Bronchial epithelial cell (primary cell): ENCODE measurements around the gene TTPAL. TPM values are rescaled to one million over a fixed set of nuclear protein-coding genes. Genes with fewer than 3 reads are reported as not detected.

Source experiments
- DNase-seq: peaks from one replicate; pipeline ENCODE4 v3.0.0-alpha.2; 2010; ENCODE audit warnings: low read depth
- FAIRE-seq: peaks from 2 replicates; lab custom pipeline; 2011; peaks lifted over from hg19 to GRCh38; lab: Jason Lieb, UNC
- H3K27me3 ChIP-seq: 2 replicates; pipeline ENCODE4 v1.5.1; 2011; ENCODE audit warnings: low read length; ENCODE audit not compliant: control insufficient read depth, insufficient read depth
- H3K36me3 ChIP-seq: 2 replicates; pipeline ENCODE4 v1.5.1; 2011; ENCODE audit warnings: low read length; ENCODE audit not compliant: control insufficient read depth, insufficient read depth
- H3K4me3 ChIP-seq: 2 replicates; pipeline ENCODE4 v1.5.1; 2011; ENCODE audit warnings: mild to moderate bottlenecking, low read depth, low read length, control low read depth
- total RNA-seq: library from RNA; depleted of rRNA; stranded (reverse); fragments of >200 nt; gene quantifications from 2 replicates; pipeline ENCODE4 v1.2.1, GENCODE V29; 2014
- TF ChIP-seq, protein P1 (sequence below): IDR thresholded peaks from 2 replicates; pipeline ENCODE4 v1.5.1; 2011; ENCODE audit warnings: mild to moderate bottlenecking, moderate library complexity, low read length, control low read depth, inconsistent platforms; ENCODE audit not compliant: insufficient read depth, severe bottlenecking

TTPAL gene
- total RNA-seq, 1 donor from 2014 or later, result 9.0 TPM

DNA sequence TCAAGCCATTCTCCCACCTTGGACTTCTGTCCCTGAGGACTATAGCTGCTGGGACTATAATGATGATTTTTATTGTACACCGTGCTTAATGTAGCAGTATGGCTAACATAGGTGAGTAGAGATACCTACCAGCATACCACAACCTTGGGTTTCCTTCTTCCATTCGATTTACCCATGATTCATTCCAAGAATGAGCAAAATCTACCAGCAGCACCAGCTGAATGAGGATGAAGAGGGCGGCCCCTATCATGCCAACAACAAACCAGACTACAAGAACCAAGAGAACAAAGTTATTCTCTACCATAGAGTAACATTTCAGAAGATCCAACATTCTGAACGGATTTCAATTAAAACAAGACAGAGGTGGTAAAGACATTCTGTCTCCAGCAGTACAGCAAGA is 34.1 kb downstream of the TTPAL start:
- no peak for FAIRE-seq
- H3K4me3 ChIP-seq, result no peak overlapping the region
- no peaks in the 10 kb centered on the region for H3K27me3 ChIP-seq
- no peak for DNase-seq
- peaks cover 16% of the 10 kb centered on the region for H3K36me3 ChIP-seq
- TF ChIP-seq, protein P1, sequence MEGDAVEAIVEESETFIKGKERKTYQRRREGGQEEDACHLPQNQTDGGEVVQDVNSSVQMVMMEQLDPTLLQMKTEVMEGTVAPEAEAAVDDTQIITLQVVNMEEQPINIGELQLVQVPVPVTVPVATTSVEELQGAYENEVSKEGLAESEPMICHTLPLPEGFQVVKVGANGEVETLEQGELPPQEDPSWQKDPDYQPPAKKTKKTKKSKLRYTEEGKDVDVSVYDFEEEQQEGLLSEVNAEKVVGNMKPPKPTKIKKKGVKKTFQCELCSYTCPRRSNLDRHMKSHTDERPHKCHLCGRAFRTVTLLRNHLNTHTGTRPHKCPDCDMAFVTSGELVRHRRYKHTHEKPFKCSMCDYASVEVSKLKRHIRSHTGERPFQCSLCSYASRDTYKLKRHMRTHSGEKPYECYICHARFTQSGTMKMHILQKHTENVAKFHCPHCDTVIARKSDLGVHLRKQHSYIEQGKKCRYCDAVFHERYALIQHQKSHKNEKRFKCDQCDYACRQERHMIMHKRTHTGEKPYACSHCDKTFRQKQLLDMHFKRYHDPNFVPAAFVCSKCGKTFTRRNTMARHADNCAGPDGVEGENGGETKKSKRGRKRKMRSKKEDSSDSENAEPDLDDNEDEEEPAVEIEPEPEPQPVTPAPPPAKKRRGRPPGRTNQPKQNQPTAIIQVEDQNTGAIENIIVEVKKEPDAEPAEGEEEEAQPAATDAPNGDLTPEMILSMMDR, result no peak

DNA sequence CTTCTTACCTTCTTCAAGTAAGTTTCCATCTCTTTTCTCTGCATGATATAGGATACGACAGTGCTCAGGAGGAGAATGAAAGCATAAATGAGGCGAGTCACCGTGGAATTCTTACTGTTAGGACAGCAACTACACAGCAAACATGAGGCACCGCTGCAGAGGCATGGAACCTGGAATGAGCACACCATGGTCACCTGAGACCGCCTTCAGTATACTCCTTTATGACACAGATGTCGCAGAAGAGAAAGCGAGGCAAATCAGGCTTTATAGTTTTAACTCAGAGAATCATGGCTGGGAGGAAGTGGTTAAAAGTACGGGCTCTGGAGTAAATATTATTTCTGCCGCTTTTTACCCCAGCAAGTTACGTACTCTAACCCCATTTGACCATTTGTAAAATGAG is 38.2 kb downstream of the TTPAL start:
- DNase-seq, result no peak
- FAIRE-seq, result no peak
- no peak overlapping the region for H3K4me3 ChIP-seq
- TF ChIP-seq, protein P1, result no peak
- no peaks in the 10 kb centered on the region for H3K27me3 ChIP-seq
- H3K36me3 ChIP-seq, result peaks cover 9% of the 10 kb centered on the region

DNA sequence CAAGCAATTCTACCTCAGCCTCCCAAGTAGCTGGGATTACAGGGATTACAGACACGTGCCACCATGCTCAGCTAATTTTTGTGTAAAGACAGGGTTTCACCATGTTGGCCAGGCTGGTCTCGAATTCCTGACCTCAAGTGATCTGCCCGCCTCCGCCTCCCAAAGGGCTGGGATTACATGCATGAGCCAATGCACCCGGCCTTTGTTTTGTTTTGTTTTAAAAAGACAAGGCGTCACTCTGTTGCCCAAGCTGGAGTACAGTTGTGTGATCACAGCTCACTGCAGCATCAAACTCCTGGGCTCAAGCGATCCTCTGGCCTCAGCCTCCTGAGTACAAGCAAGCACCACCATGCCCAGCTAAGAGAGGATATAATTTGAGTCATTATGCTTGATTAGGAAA is 40.8 kb downstream of the TTPAL start:
- TF ChIP-seq, protein P1, result no peak
- H3K27me3 ChIP-seq, result no peaks in the 10 kb centered on the region
- H3K4me3 ChIP-seq, result no peak overlapping the region
- FAIRE-seq (no peak), DNase-seq (no peak)
- H3K36me3 ChIP-seq, result peaks cover 4% of the 10 kb centered on the region

DNA sequence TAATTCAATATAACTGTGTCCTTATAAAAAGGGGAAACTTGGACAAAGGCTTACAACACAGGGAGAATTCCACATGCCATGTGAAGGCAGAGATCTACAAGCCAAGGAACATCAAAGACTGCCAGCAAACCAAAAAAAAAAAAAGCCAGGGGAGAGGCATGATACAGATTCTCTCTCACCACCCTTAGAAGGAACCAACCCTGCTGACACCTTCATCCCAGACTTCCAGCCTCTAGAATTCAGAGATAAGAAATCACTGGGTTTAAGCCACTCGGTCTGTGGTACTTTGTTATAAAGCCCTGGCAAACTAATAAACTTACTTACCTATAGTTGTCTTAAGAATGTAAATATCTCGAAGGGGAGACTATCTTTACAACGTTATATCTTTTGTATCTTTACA is 41.8 kb downstream of the TTPAL start:
- no peak overlapping the region for H3K4me3 ChIP-seq
- TF ChIP-seq, protein P1, result no peak
- H3K27me3 ChIP-seq, result no peaks in the 10 kb centered on the region
- H3K36me3 ChIP-seq, result peaks cover 4% of the 10 kb centered on the region
- no peak for DNase-seq
- FAIRE-seq, result no peak

DNA sequence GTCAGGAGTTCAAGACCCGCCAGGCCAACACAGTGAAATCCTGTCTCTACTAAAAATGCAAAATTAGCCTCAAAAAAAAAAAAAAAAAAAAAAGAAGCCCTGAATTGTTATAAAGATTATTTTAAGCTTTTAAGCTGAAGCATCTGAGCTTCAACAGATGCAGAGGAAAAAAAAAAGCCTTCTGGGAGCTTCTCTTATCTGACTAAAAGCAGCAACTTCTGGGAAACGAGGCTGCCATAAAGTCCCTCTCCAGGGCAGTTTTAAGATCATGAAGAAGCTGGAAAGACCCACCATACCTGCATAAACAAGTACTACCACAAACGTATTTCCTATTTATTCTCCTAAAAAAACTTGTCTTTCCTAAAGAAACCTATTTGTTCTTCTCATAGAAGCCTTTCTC is 42.6 kb downstream of the TTPAL start:
- Histone ChIP-seq H3K36me3 (peaks cover 4% of the 10 kb centered on the region), H3K4me3 (no peak overlapping the region), H3K27me3 (no peaks in the 10 kb centered on the region)
- no peak for FAIRE-seq
- no peak for DNase-seq
- TF ChIP-seq, protein P1, result no peak

DNA sequence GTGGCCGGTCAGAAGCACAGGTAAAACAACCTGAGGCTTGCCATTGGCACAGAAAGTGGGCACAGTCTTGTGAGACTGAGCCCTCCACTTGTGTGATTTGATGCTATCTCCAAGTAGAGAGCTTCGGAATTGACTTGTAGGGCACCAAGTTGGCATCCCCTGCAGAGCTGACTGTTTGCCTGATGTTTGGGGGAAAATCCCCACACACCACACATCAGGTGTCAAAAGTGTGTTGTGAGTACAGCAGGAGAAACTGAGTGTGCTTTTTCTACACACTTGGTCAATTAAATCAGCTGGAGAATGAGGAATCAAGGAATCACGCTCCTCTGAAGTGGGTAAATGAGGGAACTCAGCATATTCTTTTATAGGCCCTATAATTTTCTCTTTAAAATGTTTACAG is 45.2 kb downstream of the TTPAL start:
- no peak for DNase-seq

More for the DNA sequence above, 45.2 kb downstream of the TTPAL start:
- no peak for FAIRE-seq
- Histone ChIP-seq H3K4me3 (peak overlapping the region; percentile 100), H3K27me3 (no peaks in the 10 kb centered on the region), H3K36me3 (peaks cover 2% of the 10 kb centered on the region)
- TF ChIP-seq, protein P1, result no peak
